Progenitor cell of endocrine pancreas (in vitro differentiated cells): ENCODE results near the gene HDLBP. TPM values are rescaled to one million over a fixed set of nuclear protein-coding genes. Genes with fewer than 3 reads are reported as not detected.

Experiments
- DNase-seq: peaks from one replicate; pipeline ENCODE4 v3.0.0; 2021; ENCODE audit warnings: low spot score; ENCODE audit not compliant: unreplicated experiment
- H3K27ac Mint-ChIP-seq: 2 replicates; pipeline ENCODE4 v1.8.0; 2021; ENCODE audit warnings: mild to moderate bottlenecking, moderate library complexity, mixed read lengths
- H3K27me3 Mint-ChIP-seq: 2 replicates; pipeline ENCODE4 v1.8.0; 2021; ENCODE audit warnings: mixed read lengths
- H3K36me3 Mint-ChIP-seq: 2 replicates; pipeline ENCODE4 v1.8.0; 2022; ENCODE audit warnings: mixed read lengths; ENCODE audit not compliant: insufficient read depth
- H3K4me1 Mint-ChIP-seq: 2 replicates; pipeline ENCODE4 v1.8.0; 2021; ENCODE audit warnings: low read depth, mixed read lengths
- H3K4me3 Mint-ChIP-seq: 2 replicates; pipeline ENCODE4 v1.8.0; 2021; ENCODE audit warnings: low read depth, mild to moderate bottlenecking, moderate library complexity, mixed read lengths
- H3K9me3 Mint-ChIP-seq: 2 replicates; pipeline ENCODE4 v1.8.0; 2021; ENCODE audit warnings: low read depth, mixed read lengths
- CTCF ChIP-seq: fragments of 200-600 bp; sonication (generic); IDR thresholded peaks from one replicate; pipeline ENCODE4 v1.5.0; 2021; ENCODE audit warnings: antibody characterized with exemption, mild to moderate bottlenecking; ENCODE audit not compliant: unreplicated experiment
- total RNA-seq: library from RNA; stranded (reverse); gene quantifications from 2 replicates; pipeline ENCODE4 v1.2.1, GENCODE V29; 2021

HDLBP gene
- total RNA-seq, 1 donor from 2014 or later, result 388 TPM

GRCh38 chr2:241325257-241325656, 9.8 kb upstream of the HDLBP start:
- no peak for DNase-seq
- H3K4me3 Mint-ChIP-seq, result no peak overlapping the region
- H3K27me3 Mint-ChIP-seq, result no peaks in the 10 kb centered on the region
- peaks cover 24% of the 10 kb centered on the region for H3K36me3 Mint-ChIP-seq
- H3K9me3 Mint-ChIP-seq, result no peaks in the 10 kb centered on the region
- H3K4me1 Mint-ChIP-seq, result peaks cover 28% of the 10 kb centered on the region
- H3K27ac Mint-ChIP-seq, result peak overlapping the region; percentile 14
- TF ChIP-seq CTCF, result no peak

GRCh38 chr2:241324775-241325174, 9.3 kb upstream of the HDLBP start:
- Mint-ChIP-seq H3K27me3 (no peaks in the 10 kb centered on the region), H3K4me1 (peaks cover 33% of the 10 kb centered on the region), H3K9me3 (no peaks in the 10 kb centered on the region), H3K27ac (peak overlapping the region; percentile 24), H3K36me3 (peaks cover 24% of the 10 kb centered on the region), H3K4me3 (no peak overlapping the region)
- TF ChIP-seq CTCF, result no peak
- DNase-seq, result no peak

GRCh38 chr2:241323778-241324177, 8.3 kb upstream of the HDLBP start:
- DNase-seq, result no peak
- H3K4me3 Mint-ChIP-seq, result no peak overlapping the region
- no peaks in the 10 kb centered on the region for H3K9me3 Mint-ChIP-seq
- peaks cover 18% of the 10 kb centered on the region for H3K36me3 Mint-ChIP-seq
- H3K27me3 Mint-ChIP-seq, result no peaks in the 10 kb centered on the region
- TF ChIP-seq CTCF, result no peak
- H3K4me1 Mint-ChIP-seq, result peaks cover 38% of the 10 kb centered on the region
- peak overlapping the region; percentile 43 for H3K27ac Mint-ChIP-seq

GRCh38 chr2:241321886-241322285, 6.4 kb upstream of the HDLBP start:
- peak overlapping the region; percentile 91 for H3K27ac Mint-ChIP-seq

GRCh38 chr2:241321033-241321432, 5.6 kb upstream of the HDLBP start:
- no peak for DNase-seq
- peak overlapping the region; percentile 59 for H3K4me3 Mint-ChIP-seq
- H3K4me1 Mint-ChIP-seq, result peaks cover 59% of the 10 kb centered on the region
- peaks cover 10% of the 10 kb centered on the region for H3K36me3 Mint-ChIP-seq
- H3K27ac Mint-ChIP-seq, result peak overlapping the region; percentile 91
- no peaks in the 10 kb centered on the region for H3K27me3 Mint-ChIP-seq
- TF ChIP-seq CTCF, result no peak
- H3K9me3 Mint-ChIP-seq, result no peaks in the 10 kb centered on the region

More at GRCh38 chr2:241321886-241322285, 6.4 kb upstream of the HDLBP start:
- Mint-ChIP-seq H3K4me3 (peak overlapping the region; percentile 0), H3K4me1 (peaks cover 56% of the 10 kb centered on the region), H3K9me3 (no peaks in the 10 kb centered on the region), H3K27me3 (no peaks in the 10 kb centered on the region), H3K36me3 (peaks cover 11% of the 10 kb centered on the region)
- DNase-seq, result no peak
- no peak for TF ChIP-seq CTCF
